Astrocyte (in vitro differentiated cells and primary cell): ENCODE measurements around the gene HMCN2.

Experiments
- EZH2 ChIP-seq: IDR thresholded peaks from 2 replicates; pipeline ENCODE4 v1.6.1; 2012; ENCODE audit warnings: mild to moderate bottlenecking, low read length, inconsistent platforms; ENCODE audit not compliant: insufficient read depth
- TF ChIP-seq, protein P1 (sequence below): IDR thresholded peaks from 2 replicates; pipeline ENCODE4 v1.5.1; 2011; ENCODE audit warnings: low read depth, mild to moderate bottlenecking, inconsistent platforms, low read length, moderate library complexity; ENCODE audit not compliant: insufficient read depth

DNA sequence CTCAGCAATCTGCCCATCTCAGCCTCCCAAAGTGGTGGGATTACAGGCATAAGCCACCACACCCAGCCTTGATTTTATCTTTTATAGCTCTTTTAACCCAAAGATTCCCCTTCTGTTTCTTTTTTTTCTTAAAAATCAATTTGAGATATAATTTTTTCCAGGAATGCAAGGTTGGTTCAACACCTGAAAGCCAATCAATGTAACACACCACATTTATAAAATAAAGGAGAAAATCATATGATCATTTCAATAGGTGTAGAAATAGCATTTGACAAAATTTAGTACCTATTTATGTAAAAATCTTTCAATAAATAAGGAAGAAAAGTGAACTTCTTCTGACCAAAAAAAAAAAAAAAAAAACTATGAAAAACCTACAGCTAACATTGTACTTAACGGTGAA is 175.5 kb downstream of the HMCN2 start:
- TF ChIP-seq, protein P1, sequence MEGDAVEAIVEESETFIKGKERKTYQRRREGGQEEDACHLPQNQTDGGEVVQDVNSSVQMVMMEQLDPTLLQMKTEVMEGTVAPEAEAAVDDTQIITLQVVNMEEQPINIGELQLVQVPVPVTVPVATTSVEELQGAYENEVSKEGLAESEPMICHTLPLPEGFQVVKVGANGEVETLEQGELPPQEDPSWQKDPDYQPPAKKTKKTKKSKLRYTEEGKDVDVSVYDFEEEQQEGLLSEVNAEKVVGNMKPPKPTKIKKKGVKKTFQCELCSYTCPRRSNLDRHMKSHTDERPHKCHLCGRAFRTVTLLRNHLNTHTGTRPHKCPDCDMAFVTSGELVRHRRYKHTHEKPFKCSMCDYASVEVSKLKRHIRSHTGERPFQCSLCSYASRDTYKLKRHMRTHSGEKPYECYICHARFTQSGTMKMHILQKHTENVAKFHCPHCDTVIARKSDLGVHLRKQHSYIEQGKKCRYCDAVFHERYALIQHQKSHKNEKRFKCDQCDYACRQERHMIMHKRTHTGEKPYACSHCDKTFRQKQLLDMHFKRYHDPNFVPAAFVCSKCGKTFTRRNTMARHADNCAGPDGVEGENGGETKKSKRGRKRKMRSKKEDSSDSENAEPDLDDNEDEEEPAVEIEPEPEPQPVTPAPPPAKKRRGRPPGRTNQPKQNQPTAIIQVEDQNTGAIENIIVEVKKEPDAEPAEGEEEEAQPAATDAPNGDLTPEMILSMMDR = no peak
- TF ChIP-seq EZH2 = no peak
